Activated CD8-positive, alpha-beta memory T cell treated with anti-CD3 and anti-CD28 coated beads for 36 hours (primary cell): Measurements from ENCODE around the gene CD96. TPM values are rescaled to one million over a fixed set of nuclear protein-coding genes. Genes with fewer than 3 reads are reported as not detected.
"Not testable (repeated sequence)": the region's sequence is repeated elsewhere in the genome, so short reads cannot be mapped to it uniquely, and the experiment has no call there.

ENCODE experiments used
- CTCF ChIA-PET: fragments of 350-600 bp; sonication (Branson Sonifier 250); formaldehyde crosslinking; loops from one replicate; lab custom pipeline; 2021; ENCODE audit warnings: antibody characterized with exemption; lab: Charles Lee
- POLR2A ChIA-PET: fragments of 350-600 bp; sonication (Branson Sonifier 250); formaldehyde crosslinking; loops from one replicate; lab custom pipeline; 2021; ENCODE audit warnings: antibody characterized with exemption; lab: Charles Lee
- total RNA-seq, 2 experiments: library from RNA; stranded (reverse); gene quantifications; one replicate each; pipeline ENCODE4 v1.2.3, GENCODE V29; 2021

Gene CD96, protein sequence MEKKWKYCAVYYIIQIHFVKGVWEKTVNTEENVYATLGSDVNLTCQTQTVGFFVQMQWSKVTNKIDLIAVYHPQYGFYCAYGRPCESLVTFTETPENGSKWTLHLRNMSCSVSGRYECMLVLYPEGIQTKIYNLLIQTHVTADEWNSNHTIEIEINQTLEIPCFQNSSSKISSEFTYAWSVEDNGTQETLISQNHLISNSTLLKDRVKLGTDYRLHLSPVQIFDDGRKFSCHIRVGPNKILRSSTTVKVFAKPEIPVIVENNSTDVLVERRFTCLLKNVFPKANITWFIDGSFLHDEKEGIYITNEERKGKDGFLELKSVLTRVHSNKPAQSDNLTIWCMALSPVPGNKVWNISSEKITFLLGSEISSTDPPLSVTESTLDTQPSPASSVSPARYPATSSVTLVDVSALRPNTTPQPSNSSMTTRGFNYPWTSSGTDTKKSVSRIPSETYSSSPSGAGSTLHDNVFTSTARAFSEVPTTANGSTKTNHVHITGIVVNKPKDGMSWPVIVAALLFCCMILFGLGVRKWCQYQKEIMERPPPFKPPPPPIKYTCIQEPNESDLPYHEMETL
- total RNA-seq = 10 to 100 TPM; 68.3 to 69.1 TPM

DNA sequence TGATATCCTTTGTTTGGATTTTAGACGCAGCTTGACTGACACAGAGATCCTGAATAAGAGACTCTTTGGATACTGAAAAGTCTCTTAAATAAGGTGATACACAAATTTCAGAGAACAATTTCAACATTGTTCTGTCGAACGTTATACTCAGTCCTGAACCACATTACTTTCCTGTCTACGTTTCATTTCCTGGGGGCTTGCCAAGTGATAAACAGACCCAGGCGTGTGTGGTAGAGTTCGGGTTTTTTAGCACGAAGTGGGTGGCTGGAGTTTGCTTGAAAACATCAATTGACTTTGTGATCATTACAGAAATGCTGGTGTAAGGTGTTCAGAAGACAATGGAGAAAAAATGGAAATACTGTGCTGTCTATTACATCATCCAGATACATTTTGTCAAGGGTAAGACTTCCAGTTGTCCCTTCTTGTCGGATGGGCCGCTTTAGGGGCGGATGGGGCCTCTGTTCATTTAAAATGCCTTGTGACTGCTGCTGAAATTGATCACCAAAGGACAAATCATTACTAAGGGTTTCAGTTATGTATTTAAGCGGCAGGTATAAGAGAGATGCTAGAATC is at the start of gene CD96:
Gene CD96, plus strand, starts transcription at position 287 of the 573 bp plus-strand sequence. Its CDS starts 52 bp downstream, at position 339.
- ChIA-PET CTCF (interaction anchor here (0.7 to 2.7 kb wide), 4 partner anchors 10 to 74 kb away, joined by 3 to 14 read pairs (median 3); partner anchors contain the start of gene ZBED2), POLR2A (interaction anchor here (0.8 to 1.1 kb wide), 4 partner anchors 9 to 77 kb away, joined by 3 to 5 read pairs (median 4); partner anchors contain the start of gene ZBED2)

DNA sequence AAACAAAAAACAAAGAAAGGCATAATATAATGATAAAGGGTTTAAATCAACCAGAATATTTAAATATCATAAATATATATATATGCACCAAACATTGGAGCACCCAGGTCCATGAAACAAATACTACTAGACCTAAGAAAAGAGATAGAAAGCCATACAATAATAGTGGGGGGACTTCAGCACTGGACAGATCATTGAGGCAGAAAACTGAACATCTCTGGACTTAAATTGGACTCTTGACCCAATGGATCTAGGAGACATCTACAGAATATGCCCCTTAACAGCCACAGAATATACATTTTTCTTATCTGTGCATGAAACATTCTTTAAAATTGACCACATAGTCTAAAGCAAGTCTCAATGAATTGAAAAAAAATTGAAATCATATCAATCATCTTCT is 48.7 kb upstream of the CD96 start:
- POLR2A ChIA-PET = no interaction called here
- CTCF ChIA-PET = no interaction called here

DNA sequence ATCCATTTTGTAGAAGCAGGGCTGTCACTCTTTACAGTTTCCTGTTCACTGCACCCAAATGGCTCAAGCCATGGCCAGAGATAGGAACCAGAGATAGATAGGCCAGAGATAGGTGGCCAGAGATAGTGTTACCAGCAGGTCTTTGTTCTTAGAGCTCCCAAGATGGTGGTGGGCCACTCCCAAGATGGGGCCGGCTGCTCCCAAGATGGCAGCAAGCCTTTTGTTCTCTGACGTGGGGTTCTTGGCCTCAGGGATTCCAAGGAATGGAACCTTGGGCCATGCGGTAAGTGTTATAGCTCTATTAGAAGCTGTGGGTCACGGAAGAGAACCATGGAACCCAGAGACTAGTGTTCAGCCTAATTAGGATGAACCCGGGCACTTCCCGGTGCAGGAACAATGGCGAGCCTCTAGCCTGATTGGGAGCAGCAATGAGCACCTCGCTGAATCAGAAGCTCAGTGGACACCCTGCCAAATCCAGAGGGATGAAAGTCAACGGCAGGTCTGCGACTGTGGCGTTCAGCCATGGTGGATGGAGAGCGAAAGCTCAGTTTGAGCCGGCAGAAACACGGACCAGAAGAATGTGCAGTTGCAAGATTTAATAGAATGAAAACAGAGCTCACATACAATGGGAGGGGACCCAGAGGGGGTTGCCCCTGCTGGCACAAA is 45.0 kb upstream of the CD96 start:
- ChIA-PET CTCF (interaction anchor here (0.6 kb wide), 1 partner anchor 849 kb away, joined by 3 read pairs; no protein-coding TSS in a partner anchor), POLR2A (no interaction called here)

DNA sequence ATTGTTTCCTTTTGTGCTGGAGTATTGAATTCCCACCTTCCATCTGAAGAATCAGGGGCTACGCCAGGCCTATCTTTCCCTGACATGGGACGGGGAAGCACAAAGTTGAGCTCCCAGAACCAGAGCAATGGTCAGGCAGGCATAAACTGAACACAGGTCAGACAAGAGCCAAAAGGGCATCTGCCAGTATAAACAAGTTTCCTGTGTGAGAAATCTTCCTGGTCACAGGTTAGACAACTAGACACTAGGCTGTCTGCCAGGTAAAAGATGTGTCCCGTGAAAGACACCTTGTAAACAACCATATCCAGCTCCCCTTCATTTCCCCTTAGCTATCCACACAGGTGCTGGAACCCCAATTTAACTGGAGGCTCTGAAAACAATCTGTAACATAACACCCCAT is 44.0 kb upstream of the CD96 start:
- POLR2A ChIA-PET = no interaction called here

DNA sequence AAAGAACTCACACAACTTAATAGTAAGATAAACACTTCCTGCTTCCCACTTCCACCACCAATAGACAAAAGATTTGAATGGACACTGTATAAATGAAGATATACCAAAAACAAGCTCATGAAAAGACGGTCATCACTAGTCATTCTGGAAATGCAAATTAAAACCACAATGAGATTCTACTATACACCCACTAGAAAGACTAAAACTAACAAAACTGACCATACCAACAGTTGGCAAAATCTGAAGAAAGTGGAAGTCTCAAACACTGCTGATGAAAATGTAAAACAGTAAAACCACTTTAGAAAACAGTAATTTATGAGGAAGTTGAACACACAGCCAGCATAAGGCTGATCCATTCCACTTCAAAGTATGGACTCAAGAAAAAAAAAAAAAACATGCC is 35.6 kb upstream of the CD96 start:
- ChIA-PET CTCF (no interaction called here), POLR2A (no interaction called here)

More for the DNA sequence above, 44.0 kb upstream of the CD96 start:
- CTCF ChIA-PET = no interaction called here

DNA sequence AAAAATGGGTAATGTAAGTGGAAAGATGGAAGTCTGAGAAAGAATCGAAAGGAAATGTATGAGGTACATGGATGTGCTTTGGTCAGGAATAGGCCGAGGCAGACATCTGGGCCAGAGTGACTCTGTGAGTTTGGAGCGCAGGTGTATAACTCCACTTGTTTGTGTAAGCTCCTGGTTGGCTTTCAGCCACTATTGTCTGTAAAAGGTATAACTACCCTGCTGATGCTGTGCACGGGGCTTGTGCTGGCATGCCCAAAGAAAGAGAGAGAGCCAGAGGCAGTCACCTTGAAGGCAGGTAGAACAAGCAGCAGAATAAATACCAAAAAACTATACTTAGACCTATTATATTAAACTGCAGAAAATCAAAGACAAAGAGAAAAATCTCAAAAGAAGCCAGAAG is 32.7 kb upstream of the CD96 start:
- ChIA-PET CTCF (no interaction called here), POLR2A (no interaction called here)

DNA sequence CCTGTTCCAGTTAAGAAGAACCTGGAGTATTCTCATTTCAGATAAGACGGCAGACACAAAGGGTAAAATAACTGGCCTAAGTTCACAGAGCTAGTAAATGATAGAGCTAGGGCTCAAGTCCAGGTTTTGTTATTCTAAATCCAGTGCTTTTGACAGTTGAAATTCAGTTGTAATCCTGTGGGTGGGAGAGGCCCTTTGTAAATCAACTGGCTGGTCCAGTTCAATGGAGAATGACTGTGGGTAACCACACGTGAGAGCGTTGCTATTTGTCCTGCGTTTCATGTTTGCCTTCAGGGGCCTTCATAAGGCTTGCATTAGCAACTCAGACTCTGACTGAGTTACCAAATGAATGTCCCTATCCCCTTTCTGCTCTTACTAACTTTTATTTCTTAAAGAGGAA is 24.2 kb upstream of the CD96 start:
- POLR2A ChIA-PET = no interaction called here
- CTCF ChIA-PET = no interaction called here

DNA sequence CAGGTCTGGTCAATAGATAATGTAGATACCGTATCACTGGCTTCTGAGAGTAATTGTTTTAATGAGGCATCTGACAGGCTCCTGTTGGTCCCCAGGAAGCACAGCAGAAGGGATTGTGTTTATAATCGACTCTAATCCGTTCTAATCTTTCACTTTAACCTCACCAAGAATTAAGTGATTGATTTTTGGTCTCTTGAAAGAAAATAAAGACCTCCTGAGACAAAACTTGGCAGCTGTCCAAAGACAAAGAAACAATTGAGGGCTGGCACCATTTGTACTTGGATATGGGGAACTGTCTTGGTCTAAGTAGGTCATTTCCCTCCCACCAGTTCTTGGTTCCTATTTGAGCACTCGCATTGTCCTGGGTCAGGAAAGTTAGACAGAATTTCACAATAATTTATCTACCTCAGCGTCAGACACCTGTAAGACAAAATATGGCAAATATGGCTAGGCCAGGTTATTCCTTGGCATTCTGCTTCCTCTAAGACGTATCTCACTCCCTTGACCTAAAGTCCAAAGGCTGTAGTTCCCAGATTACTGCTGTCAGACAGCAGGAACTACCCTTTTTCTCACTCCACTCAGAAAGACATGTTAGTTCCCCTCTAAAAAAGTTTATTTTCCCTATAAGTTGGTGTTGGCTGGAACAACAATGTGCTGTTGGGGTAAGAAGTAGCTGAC is 22.7 kb upstream of the CD96 start:
- CTCF ChIA-PET = no interaction called here

DNA sequence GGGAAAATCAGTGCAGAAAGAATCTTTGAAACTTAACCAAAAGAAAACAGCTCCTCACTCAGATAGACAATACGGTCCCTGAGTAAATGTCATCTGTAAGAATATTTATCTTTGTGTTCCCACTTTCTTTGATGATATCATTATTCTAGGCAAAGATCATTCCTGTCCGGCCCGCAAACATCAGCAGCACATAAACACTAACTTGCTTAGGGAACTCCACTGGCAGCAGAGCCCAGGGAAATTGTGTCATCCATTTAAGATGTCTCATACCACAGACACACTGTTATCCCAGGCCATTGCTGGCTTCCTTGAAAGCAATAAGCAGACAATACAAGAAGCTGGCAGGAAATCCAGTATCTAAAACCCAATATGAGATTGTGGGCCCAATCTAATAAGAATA is 20.1 kb upstream of the CD96 start:
- ChIA-PET POLR2A (no interaction called here), CTCF (no interaction called here)

More for the DNA sequence above, 22.7 kb upstream of the CD96 start:
- POLR2A ChIA-PET = no interaction called here

DNA sequence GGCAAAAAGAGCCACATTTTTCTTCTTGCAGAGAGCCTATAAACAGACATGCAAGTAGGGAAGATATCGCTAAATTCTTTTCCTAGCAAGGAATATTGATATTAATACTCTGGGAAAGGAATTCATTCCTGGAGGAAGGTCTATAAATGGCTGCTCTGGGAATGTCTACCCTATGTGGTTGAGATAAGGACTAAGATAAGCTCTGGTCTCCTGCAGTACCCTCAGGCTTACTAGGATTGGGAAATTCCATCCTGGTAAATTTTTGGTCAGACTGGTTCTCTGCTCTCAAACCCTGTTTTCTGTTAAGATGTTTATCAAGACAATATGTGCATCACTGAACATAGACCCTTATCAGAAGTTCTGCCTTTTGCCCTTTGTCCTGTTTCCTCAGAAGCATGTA is 17.5 kb upstream of the CD96 start:
- POLR2A ChIA-PET, CTCF ChIA-PET: not testable (repeated sequence)

DNA sequence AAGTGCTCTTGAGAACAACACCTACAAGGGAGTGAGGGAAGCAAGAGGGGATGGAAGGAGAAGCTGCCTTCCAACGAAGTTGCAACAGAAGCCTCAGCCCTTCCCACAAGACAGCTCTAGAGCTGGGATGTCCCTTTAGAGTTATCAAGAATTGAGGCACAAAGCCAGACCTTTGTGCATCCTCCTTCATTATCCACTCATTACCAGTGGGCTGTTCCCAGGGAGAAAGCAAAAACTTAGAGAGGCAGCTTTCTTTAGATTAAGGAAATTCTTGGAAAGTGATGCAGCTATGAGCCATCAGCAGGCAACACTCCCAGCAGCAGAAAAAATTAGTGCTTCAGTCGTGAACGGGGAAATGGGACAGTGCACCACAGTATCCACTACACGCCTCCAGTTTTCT is 10.6 kb upstream of the CD96 start:
- ChIA-PET CTCF (no interaction called here), POLR2A (no interaction called here)

DNA sequence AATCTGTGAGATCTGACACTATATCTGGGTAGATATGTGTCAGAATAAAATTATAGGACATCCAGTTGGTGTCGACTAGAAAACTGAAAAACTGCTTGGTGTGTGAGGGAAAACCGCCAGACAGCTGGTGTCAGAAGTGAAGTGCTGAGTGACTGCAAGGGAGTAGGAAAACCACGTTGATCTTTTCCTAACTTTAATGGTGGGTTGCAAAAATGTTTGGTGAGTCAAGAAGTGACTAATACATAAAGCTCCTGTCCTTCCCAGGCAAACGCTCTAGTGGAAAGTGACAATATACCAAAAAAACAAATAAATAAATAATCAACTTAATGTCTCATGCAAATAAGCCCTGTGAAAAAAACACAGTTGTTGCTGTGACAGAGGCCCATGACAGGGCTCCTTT is 7.3 kb upstream of the CD96 start:
- CTCF ChIA-PET = no interaction called here
- POLR2A ChIA-PET = no interaction called here

DNA sequence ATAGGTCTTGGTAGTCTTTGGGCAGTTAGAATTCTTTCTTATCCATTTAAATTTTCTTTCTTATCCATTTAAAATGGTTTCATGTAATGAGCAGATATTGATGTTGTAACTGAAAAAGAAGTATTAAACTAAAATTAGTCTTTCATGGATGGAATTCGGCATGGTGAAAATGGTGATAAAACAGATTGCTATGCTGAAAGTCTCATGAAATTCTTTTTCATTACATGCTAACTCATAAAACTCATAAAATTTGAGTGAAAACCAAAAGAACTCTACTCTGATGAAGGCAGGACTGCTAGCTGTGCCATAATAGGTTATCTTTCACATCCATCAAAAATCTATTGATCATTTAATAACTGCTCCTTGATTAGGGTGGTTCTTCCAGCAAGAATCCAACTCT is 3.9 kb upstream of the CD96 start:
- CTCF ChIA-PET = interaction anchor here (1.1 to 1.2 kb wide), 2 partner anchors 78 to 80 kb away, joined by 3 to 8 read pairs; no protein-coding TSS in a partner anchor
- POLR2A ChIA-PET = interaction anchor here (1.0 kb wide), 1 partner anchor 77 kb away, joined by 3 read pairs; no protein-coding TSS in a partner anchor

DNA sequence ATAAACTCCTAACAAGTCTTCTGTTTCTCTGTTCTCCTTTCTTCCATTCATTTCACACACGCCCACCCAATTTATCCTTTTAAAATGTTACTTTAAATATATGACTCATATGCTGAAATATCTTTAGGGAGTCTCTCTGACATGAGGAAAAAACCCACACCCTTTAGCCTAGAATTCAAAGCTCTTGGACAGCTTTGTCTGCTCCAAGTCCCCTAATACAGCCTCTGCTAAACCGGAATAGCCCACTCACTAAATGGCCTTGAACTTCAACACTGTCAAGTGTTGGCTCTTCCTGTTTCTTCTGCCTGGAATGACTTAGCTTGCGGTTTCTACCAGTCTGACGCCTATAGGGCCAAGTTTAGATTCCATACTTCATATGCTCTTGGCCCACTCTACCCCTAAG is 3.3 kb upstream of the CD96 start:
- CTCF ChIA-PET = interaction anchor here (1.1 to 1.2 kb wide), 2 partner anchors 77 to 79 kb away, joined by 3 to 8 read pairs; no protein-coding TSS in a partner anchor
- POLR2A ChIA-PET = interaction anchor here (1.0 kb wide), 1 partner anchor 76 kb away, joined by 3 read pairs; no protein-coding TSS in a partner anchor

DNA sequence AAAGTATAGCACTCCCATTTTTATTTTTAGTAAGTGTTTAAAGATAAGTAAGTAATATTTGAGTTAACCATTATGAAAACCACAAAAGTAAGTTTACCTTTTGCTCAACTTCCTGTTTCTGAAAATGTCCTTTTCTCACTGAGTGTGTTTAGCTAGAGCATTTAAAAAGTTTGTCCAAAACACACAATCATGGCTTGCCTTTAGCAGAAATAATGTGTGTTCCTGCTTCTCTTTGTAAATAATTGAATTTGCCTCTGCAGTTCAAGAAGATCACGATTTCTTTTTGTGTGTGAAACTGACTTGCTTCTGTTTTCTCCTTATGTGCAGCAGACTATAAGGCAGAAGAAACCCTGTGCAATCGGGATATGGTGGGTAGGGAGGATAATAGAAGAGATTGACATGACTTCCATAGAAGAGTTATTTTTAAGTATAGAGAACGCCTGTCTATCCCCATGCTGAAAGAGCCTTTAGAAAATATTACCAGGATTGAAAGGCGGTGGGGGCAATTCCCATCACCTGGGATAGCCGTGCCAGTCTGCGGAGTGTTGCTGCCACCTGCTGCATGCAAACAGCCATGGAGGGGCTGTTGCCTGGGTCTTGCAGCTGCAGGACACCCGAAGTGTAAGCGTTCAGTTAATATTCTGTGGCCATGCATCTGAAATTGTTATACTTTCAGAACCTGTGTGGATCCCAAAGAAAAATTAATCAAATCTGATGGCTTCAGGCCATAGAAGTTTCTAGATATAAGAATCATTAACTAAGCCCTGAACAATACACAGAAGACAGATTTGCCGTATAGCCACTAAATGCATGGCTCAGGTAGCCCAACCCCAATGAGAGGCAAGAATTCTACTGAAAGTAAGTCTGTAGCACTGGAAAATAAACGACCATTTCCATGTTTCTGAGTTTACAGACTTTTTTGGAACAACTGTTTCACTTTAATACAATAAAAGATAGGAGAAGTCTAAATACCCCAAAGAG is 2.4 kb upstream of the CD96 start:
- ChIA-PET CTCF (interaction anchor here (0.6 to 1.2 kb wide), 3 partner anchors 76 to 723 kb away, joined by 3 to 8 read pairs (median 3); no protein-coding TSS in a partner anchor), POLR2A (interaction anchor here (1.0 kb wide), 2 partner anchors 69 to 75 kb away, joined by 3 read pairs; no protein-coding TSS in a partner anchor)

DNA sequence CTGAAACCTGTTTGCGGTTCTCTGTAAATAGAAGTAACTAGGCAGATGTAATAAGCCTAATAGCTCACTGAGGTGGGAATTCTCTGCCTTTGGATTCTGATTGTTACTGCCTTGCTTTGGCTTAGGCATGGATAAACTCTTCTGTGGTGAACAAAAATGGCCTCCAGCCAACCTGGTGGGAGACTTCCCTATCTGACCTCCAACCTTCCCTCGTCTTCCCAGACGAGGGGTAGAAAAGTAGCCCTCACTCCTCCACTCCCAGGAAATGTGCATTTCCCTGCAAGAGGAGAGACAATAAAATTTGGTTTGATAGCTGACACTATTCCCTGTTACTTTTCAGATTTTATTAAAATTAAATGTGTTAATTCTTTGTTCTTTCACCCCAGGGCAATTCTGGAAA is 606 bp upstream of the CD96 start:
- CTCF ChIA-PET = interaction anchor here (0.7 to 0.8 kb wide), 3 partner anchors 10 to 75 kb away, joined by 3 read pairs; no protein-coding TSS in a partner anchor
- POLR2A ChIA-PET = interaction anchor here (0.8 to 1.1 kb wide), 4 partner anchors 9 to 78 kb away, joined by 3 to 5 read pairs (median 4); partner anchors contain the start of gene ZBED2

DNA sequence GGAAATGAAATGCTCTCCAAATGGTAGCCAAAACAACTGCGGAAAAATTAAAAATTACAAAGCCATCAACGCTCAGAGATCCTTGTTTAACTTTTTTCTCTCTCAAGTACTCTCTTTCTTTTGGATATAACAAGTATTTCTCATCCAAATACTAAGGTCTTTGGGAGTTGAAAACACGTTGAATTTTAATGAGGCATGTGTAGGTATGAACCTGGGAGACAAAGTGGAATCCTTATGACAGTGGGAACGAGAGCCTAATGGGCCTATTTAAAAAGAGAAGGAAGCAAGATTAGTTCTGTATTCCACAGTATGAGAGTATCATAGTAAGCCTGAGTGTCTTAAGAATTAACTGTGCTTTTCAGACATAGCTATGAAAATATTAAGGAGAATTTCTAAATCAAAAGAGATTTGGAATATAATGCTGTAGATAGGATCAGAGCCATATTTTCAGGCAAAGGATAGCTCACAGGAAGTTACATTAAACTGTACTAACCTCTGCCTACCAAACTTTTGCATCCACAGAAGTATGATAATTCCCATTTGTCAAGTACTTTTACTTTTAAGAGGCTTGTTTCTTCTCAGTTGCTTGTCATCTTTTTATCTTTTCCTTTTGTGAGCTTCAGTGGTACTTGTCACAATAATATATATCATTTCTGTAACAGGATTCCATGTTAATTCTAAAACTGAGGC is 759 bp downstream of the CD96 start:
- POLR2A ChIA-PET = interaction anchor here (1.0 to 1.6 kb wide), 5 partner anchors 47 to 74 kb away, joined by 3 to 6 read pairs (median 4); partner anchors contain the start of gene ZBED2
- CTCF ChIA-PET = interaction anchor here (1.0 to 2.7 kb wide), 4 partner anchors 51 to 75 kb away, joined by 3 to 14 read pairs (median 4); partner anchors contain the start of gene ZBED2
